Parathyroid adenoma (tissue), 2 donors: Measurements from ENCODE around the gene MCRIP2.

Experiments
- H2AFZ ChIP-seq: fragments of 300-600 bp; sonication (generic); one replicate; pipeline ENCODE4 v1.7.0; 2017; ENCODE audit warnings: antibody characterized with exemption, mild to moderate bottlenecking
- H3K27ac ChIP-seq: fragments of 300-600 bp; sonication (generic); one replicate; pipeline ENCODE4 v1.7.0; 2017
- H3K27me3 ChIP-seq: fragments of 300-600 bp; sonication (generic); one replicate; pipeline ENCODE4 v1.7.0; 2017; ENCODE audit warnings: low read length; ENCODE audit not compliant: control insufficient read depth, insufficient read depth
- H3K36me3 ChIP-seq: fragments of 300-600 bp; sonication (generic); one replicate; pipeline ENCODE4 v1.7.0; 2017; ENCODE audit warnings: low read length; ENCODE audit not compliant: control insufficient read depth, insufficient read depth
- H3K4me1 ChIP-seq: fragments of 300-600 bp; sonication (generic); one replicate; pipeline ENCODE4 v1.7.0; 2017; ENCODE audit warnings: control low read depth
- H3K4me2 ChIP-seq: fragments of 300-600 bp; sonication (generic); one replicate; pipeline ENCODE4 v1.7.0; 2017; ENCODE audit warnings: low read length
- H3K4me3 ChIP-seq: fragments of 300-600 bp; sonication (generic); one replicate; pipeline ENCODE4 v1.7.0; 2017; ENCODE audit warnings: low read depth, low read length
- H3K79me2 ChIP-seq: fragments of 300-600 bp; sonication (generic); one replicate; pipeline ENCODE4 v1.7.0; 2017; ENCODE audit warnings: control low read depth
- H3K9ac ChIP-seq: fragments of 300-600 bp; sonication (generic); one replicate; pipeline ENCODE4 v1.7.0; 2017; ENCODE audit warnings: mild to moderate bottlenecking
- H3K9me3 ChIP-seq: fragments of 300-600 bp; sonication (generic); one replicate; pipeline ENCODE4 v1.7.0; 2017; ENCODE audit warnings: low read length; ENCODE audit not compliant: control insufficient read depth
- TF ChIP-seq, protein P1 (sequence below): fragments of 300-600 bp; sonication (generic); IDR thresholded peaks from one replicate; pipeline ENCODE4 v1.7.0; 2017; ENCODE audit warnings: antibody characterized with exemption, mild to moderate bottlenecking
- donor health status: primary hyperparathyroidism.

The MCRIP2 gene

DNA sequence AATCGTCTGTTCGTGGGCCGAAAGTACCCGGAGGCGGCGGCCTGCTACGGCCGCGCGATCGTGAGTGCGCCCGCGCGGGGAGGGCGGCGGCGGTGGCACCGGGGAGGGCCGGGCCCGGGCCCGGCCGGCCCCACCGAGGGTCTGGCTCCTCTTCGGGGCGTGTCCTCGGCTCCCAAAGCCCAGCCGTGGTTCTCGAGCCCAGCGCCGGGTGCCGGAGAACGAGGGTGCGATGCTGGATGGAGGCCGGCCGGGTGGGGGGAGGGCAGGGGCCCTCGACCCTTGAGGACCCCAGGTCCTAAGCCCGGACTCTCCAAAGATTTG, 39.0 kb downstream of the MCRIP2 start:
- Histone ChIP-seq H3K4me1 (peaks cover 9% of the 10 kb centered on the region), H3K36me3 (no peaks in the 10 kb centered on the region), H3K4me3 (peak overlapping the region; percentile 77), H3K9ac (peak overlapping the region; percentile 73), H3K27me3 (no peaks in the 10 kb centered on the region), H3K79me2 (peaks cover 8% of the 10 kb centered on the region), H3K27ac (peak overlapping the region; percentile 79), H2AFZ (no peak overlapping the region), H3K9me3 (no peaks in the 10 kb centered on the region), H3K4me2 (peak overlapping the region; percentile 79)
- TF ChIP-seq, protein P1, sequence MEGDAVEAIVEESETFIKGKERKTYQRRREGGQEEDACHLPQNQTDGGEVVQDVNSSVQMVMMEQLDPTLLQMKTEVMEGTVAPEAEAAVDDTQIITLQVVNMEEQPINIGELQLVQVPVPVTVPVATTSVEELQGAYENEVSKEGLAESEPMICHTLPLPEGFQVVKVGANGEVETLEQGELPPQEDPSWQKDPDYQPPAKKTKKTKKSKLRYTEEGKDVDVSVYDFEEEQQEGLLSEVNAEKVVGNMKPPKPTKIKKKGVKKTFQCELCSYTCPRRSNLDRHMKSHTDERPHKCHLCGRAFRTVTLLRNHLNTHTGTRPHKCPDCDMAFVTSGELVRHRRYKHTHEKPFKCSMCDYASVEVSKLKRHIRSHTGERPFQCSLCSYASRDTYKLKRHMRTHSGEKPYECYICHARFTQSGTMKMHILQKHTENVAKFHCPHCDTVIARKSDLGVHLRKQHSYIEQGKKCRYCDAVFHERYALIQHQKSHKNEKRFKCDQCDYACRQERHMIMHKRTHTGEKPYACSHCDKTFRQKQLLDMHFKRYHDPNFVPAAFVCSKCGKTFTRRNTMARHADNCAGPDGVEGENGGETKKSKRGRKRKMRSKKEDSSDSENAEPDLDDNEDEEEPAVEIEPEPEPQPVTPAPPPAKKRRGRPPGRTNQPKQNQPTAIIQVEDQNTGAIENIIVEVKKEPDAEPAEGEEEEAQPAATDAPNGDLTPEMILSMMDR, result no peak

DNA sequence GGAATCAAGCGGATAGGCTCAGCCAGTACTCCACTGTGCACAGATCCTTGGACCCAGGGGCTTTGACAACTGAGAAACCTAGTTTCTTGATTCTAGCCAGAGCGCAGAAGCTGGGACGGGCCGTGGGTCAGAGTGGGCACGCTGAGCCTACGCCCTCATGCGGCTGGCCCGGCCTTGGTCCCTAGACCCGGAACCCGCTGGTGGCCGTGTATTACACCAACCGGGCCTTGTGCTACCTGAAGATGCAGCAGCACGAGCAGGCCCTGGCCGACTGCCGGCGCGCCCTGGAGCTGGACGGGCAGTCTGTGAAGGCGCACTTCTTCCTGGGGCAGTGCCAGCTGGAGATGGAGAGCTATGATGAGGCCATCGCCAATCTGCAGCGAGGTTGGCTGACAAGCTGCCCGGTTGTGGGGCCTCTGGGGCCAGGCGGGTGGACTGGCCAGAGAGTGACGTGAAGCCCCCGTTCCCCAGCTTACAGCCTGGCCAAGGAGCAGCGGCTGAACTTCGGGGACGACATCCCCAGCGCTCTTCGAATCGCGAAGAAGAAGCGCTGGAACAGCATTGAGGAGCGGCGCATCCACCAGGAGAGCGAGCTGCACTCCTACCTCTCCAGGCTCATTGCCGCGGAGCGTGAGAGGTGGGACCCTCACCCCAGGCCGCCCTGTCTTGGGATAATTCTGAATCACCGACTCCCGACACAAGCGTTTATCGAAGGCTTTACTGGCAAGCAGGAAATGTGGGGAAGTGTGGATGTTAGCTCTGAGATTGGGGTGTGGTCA, 39.5 kb downstream of the MCRIP2 start:
- H3K9me3 ChIP-seq, result no peaks in the 10 kb centered on the region

DNA sequence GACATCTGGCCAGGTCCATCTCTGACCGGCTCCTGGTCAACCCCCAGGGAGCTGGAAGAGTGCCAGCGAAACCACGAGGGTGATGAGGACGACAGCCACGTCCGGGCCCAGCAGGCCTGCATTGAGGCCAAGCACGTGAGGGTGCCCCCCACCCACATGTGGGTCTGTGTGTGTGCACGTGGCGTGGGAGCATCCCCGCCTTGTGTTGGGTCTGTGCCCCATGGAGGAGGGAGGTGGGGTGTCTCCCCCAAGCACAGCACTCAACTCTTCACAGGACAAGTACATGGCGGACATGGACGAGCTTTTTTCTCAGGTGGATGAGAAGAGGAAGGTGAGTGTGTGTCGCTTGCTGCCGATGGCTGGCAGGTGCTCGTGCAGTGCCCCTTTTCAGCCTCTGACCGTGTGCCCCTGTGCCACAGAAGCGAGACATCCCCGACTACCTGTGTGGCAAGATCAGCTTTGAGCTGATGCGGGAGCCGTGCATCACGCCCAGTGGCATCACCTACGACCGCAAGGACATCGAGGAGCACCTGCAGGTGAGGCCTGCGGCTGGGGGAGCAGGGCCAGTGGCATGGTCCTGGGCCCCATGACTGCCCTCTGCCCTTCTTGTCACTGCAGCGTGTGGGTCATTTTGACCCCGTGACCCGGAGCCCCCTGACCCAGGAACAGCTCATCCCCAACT, 40.3 kb downstream of the MCRIP2 start:
- no peaks in the 10 kb centered on the region for H3K9me3 ChIP-seq
- H3K4me1 ChIP-seq, result peaks cover 9% of the 10 kb centered on the region
- peaks cover 8% of the 10 kb centered on the region for H3K79me2 ChIP-seq
- no peak overlapping the region for H2AFZ ChIP-seq
- H3K4me2 ChIP-seq, result peak overlapping the region; percentile 11
- peak overlapping the region; percentile 77 for H3K4me3 ChIP-seq
- H3K36me3 ChIP-seq, result no peaks in the 10 kb centered on the region
- H3K27ac ChIP-seq, result peak overlapping the region; percentile 79
- TF ChIP-seq, protein P1, result no peak
- no peak overlapping the region for H3K9ac ChIP-seq
- H3K27me3 ChIP-seq, result no peaks in the 10 kb centered on the region

More for the DNA sequence above, 39.5 kb downstream of the MCRIP2 start:
- H2AFZ ChIP-seq, result no peak overlapping the region
- H3K27me3 ChIP-seq, result no peaks in the 10 kb centered on the region
- peaks cover 8% of the 10 kb centered on the region for H3K79me2 ChIP-seq
- peak overlapping the region; percentile 73 for H3K9ac ChIP-seq
- TF ChIP-seq, protein P1, result peak; percentile 21
- H3K27ac ChIP-seq, result peak overlapping the region; percentile 79
- H3K4me1 ChIP-seq, result peaks cover 9% of the 10 kb centered on the region
- H3K36me3 ChIP-seq, result no peaks in the 10 kb centered on the region
- peak overlapping the region; percentile 79 for H3K4me2 ChIP-seq
- peak overlapping the region; percentile 77 for H3K4me3 ChIP-seq

DNA sequence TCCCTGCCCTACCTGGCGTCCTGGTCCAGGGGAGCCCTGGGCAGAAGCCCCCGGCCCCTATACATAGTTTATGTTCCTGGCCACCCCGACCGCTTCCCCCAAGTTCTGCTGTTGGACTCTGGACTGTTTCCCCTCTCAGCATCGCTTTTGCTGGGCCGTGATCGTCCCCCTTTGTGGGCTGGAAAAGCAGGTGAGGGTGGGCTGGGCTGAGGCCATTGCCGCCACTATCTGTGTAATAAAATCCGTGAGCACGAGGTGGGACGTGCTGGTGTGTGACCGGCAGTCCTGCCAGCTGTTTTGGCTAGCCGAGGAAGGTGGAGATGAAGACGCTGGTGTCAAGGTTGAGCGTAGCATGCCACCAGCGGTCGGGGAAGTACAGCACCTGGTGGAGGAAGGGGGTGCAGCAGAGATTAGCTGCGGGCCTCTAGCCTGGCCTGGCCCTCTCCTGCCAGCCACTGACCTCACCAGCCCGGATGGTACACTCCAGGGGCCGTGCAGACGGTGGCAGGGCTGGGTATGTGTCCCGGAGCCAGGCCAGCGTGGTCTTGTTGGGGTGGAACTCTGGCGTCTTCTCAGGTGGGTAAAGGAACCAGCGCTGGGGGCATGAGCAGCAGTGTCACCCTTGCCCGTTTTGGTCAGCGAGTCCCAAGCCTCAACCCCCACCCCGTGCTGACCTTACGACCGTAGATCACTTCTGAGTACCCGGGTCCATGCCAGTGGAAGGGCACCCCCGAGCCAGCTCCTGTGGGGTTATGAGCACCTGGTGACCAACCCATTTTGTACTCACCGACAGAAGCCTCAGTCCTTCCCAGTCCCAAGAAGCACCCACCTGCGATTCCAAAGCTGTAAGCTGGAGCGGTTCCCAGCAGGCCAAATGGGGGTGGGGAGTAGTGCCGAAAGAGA, 41.1 kb downstream of the MCRIP2 start:
- H3K79me2 ChIP-seq, result peaks cover 8% of the 10 kb centered on the region
- no peak overlapping the region for H2AFZ ChIP-seq
- no peaks in the 10 kb centered on the region for H3K9me3 ChIP-seq
- H3K4me3 ChIP-seq, result no peak overlapping the region
- peaks cover 9% of the 10 kb centered on the region for H3K4me1 ChIP-seq
- TF ChIP-seq, protein P1, result no peak
- H3K9ac ChIP-seq, result no peak overlapping the region
- no peaks in the 10 kb centered on the region for H3K36me3 ChIP-seq
- no peak overlapping the region for H3K27ac ChIP-seq
- no peaks in the 10 kb centered on the region for H3K27me3 ChIP-seq
- H3K4me2 ChIP-seq, result peak overlapping the region; percentile 76
